Lung (tissue), 12 donors: Measurements from ENCODE around the gene BCR. TPM values are rescaled to one million over a fixed set of nuclear protein-coding genes. Genes with fewer than 3 reads are reported as not detected.
A peak's percentile ranks its signal among the peaks of the same experiment; 100 is the strongest.

Experiments
- ATAC-seq: fragments of 200-7000 bp; cut with Tn5 transposase; one replicate; pipeline ENCODE4 v1.9.1; 2020; ENCODE audit warnings: moderate number of reproducible peaks; ENCODE audit not compliant: insufficient read depth, low FRiP score
- DNase-seq, 3 donors: peaks; one replicate each; pipeline ENCODE4 v3.0.0-alpha.2; 2013 to 2017
- H3K27ac ChIP-seq, 2 donors: one replicate each; pipeline ENCODE4 v1.5.1; 2013; ENCODE audit warnings: mild to moderate bottlenecking in 2 of 2, moderate library complexity in 2 of 2, control low read depth in 1 of 2, inconsistent platforms in 1 of 2, low read depth in 1 of 2, low read length in 1 of 2
- H3K27me3 ChIP-seq, 3 donors: one replicate each; pipeline ENCODE4 v1.5.1; 2013; ENCODE audit warnings: low read length in 2 of 3; ENCODE audit not compliant: control insufficient read depth in 3 of 3, insufficient read depth in 3 of 3
- H3K36me3 ChIP-seq, 4 donors: one replicate each; pipeline ENCODE4 v1.5.1; 2013; ENCODE audit warnings: low read length in 4 of 4, mild to moderate bottlenecking in 1 of 4, moderate library complexity in 1 of 4; ENCODE audit not compliant: control insufficient read depth in 4 of 4, insufficient read depth in 4 of 4
- H3K4me1 ChIP-seq, 5 donors: one replicate each; pipeline ENCODE4 v1.5.1; 2013; ENCODE audit warnings: low read length in 5 of 5, mild to moderate bottlenecking in 2 of 5, moderate library complexity in 1 of 5; ENCODE audit not compliant: control insufficient read depth in 5 of 5, insufficient read depth in 5 of 5
- H3K4me3 ChIP-seq: one replicate; pipeline ENCODE4 v1.5.1; 2013; ENCODE audit warnings: mild to moderate bottlenecking, control low read depth, moderate library complexity
- H3K9ac ChIP-seq, 2 donors: one replicate each; pipeline ENCODE4 v1.5.1; 2013; ENCODE audit warnings: low read length in 2 of 2, control low read depth in 1 of 2; ENCODE audit not compliant: insufficient read depth in 1 of 2
- H3K9me3 ChIP-seq, 4 donors: one replicate each; pipeline ENCODE4 v1.5.1; 2013; ENCODE audit warnings: low read length in 3 of 4, mild to moderate bottlenecking in 1 of 4, moderate library complexity in 1 of 4; ENCODE audit not compliant: control insufficient read depth in 4 of 4, insufficient read depth in 3 of 4
- CTCF ChIP-seq: IDR thresholded peaks from 2 replicates; pipeline ENCODE4 v1.5.1; 2012; ENCODE audit warnings: mild to moderate bottlenecking; ENCODE audit errors: control extremely low read depth, extremely low read depth
- WGBS, 2 donors: extraction: QIAGEN DNeasy Blood & Tissue Kit; methylation state at CpG; one replicate each; pipeline ENCODE4 v1.1.7; 2013; 5-methylcytosine and 5-hydroxymethylcytosine counted together
- polyA plus RNA-seq, 2 donors: library from polyadenylated mRNA; stranded (reverse); fragments of 200-250 nt; gene quantifications; one replicate each; pipeline ENCODE4 v1.2.1, GENCODE V29; 2013
- total RNA-seq, 2 donors: library from RNA; depleted of rRNA in 1 of 2; stranded (reverse); fragments of >200 nt in 1 of 2; gene quantifications; one replicate each; pipeline ENCODE4 v1.2.1, GENCODE V29; 2014 to 2021
- donor health status: control.
- donor health status: control.
- donor health status: Bipolar disorder and iron deficiency.
- donor health status: healthy.
- donor health status: DM: yes; HTN: yes; CAD: no.

Gene BCR
- total and polyA plus RNA-seq, 4 donors = 21.8 to 67.3 (median 31.8) TPM

GRCh38 chr22:23218867-23219251 is 38.5 kb downstream of the BCR start:
- Histone ChIP-seq H3K27me3 (no peaks in the 10 kb centered on the region), H3K9ac (no peak overlapping the region), H3K27ac (peak overlapping the region in 1 of 2 donors; percentile 90), H3K4me1 (peaks cover 5 to 70% (median 50%) of the 10 kb centered on the region in 5 donors), H3K4me3 (no peak overlapping the region), H3K36me3 (no peaks in the 10 kb centered on the region), H3K9me3 (no peaks in the 10 kb centered on the region)
- no peak for TF ChIP-seq CTCF
- ATAC-seq (peak; percentile 73), DNase-seq (peak; percentile 82 to 86 (median 85))
- WGBS, 2 donors = 3 to 12% methylated on average over 11 of the region's 11 CpGs

GRCh38 chr22:23219317-23219716 is 39.0 kb downstream of the BCR start:
- ATAC-seq = no peak
- DNase-seq = no peak
- Histone ChIP-seq H3K9ac (no peak overlapping the region), H3K36me3 (no peaks in the 10 kb centered on the region), H3K9me3 (no peaks in the 10 kb centered on the region), H3K27me3 (no peaks in the 10 kb centered on the region), H3K4me3 (no peak overlapping the region), H3K4me1 (peaks cover 5 to 73% (median 52%) of the 10 kb centered on the region in 5 donors), H3K27ac (peak overlapping the region in 1 of 2 donors; percentile 90)
- WGBS, 2 donors = 48 to 65% methylated on average over 10 of the region's 10 CpGs
- no peak for TF ChIP-seq CTCF

GRCh38 chr22:23219822-23220484 is 39.6 kb downstream of the BCR start:
- DNase-seq (peak in 1 of 3 donors; percentile 20), ATAC-seq (peak; percentile 51)
- Histone ChIP-seq H3K4me3 (no peak overlapping the region), H3K4me1 (peaks cover 5 to 77% (median 52%) of the 10 kb centered on the region in 5 donors), H3K27ac (peak overlapping the region in 1 of 2 donors; percentile 90), H3K27me3 (no peaks in the 10 kb centered on the region), H3K36me3 (no peaks in the 10 kb centered on the region), H3K9ac (no peak overlapping the region), H3K9me3 (no peaks in the 10 kb centered on the region)
- WGBS, 2 donors = 23 to 38% methylated on average over 12 of the region's 12 CpGs
- TF ChIP-seq CTCF = no peak
